Osteoblast (primary cell): ENCODE measurements around the gene CA5A. TPM values are rescaled to one million over a fixed set of nuclear protein-coding genes. Genes with fewer than 3 reads are reported as not detected.
"Not testable (repeated sequence)": the region's sequence is repeated elsewhere in the genome, so short reads cannot be mapped to it uniquely, and the experiment has no call there.

Experiments used
- DNase-seq: peaks from one replicate; pipeline ENCODE4 v3.0.0; 2011; ENCODE audit warnings: low spot score, mixed read lengths; ENCODE audit not compliant: insufficient read length; ENCODE audit errors: missing footprints
- H2AFZ ChIP-seq: 2 replicates; pipeline ENCODE4 v1.6.0; 2011; ENCODE audit warnings: mild to moderate bottlenecking, low read length
- H3K27ac ChIP-seq: 2 replicates; pipeline ENCODE4 v1.5.1; 2011; ENCODE audit warnings: mild to moderate bottlenecking, low read depth, low read length, moderate library complexity
- H3K27me3 ChIP-seq: 2 replicates; pipeline ENCODE4 v1.6.0; 2012; ENCODE audit warnings: mild to moderate bottlenecking, control low read depth, inconsistent platforms, low read length, moderate library complexity; ENCODE audit not compliant: insufficient read depth
- H3K36me3 ChIP-seq: 2 replicates; pipeline ENCODE4 v1.5.1; 2011; ENCODE audit warnings: mild to moderate bottlenecking, low read length, control low read depth, moderate library complexity; ENCODE audit not compliant: insufficient read depth
- H3K4me1 ChIP-seq: 2 replicates; pipeline ENCODE4 v1.5.1; 2011; ENCODE audit warnings: mild to moderate bottlenecking, low read length, control low read depth, moderate library complexity; ENCODE audit not compliant: insufficient read depth
- H3K4me2 ChIP-seq: 2 replicates; pipeline ENCODE4 v1.6.0; 2011; ENCODE audit warnings: mild to moderate bottlenecking, low read length; ENCODE audit not compliant: insufficient read depth
- H3K4me3 ChIP-seq: fragments of 200-600 bp; sonication (generic); 3 replicates; pipeline ENCODE4 v1.5.1; 2012; ENCODE audit warnings: mild to moderate bottlenecking, low read length, inconsistent platforms; ENCODE audit not compliant: insufficient read depth
- H3K79me2 ChIP-seq: 2 replicates; pipeline ENCODE4 v1.6.0; 2012; ENCODE audit warnings: mild to moderate bottlenecking, low read length, control low read depth, inconsistent platforms; ENCODE audit not compliant: insufficient read depth
- H3K9me3 ChIP-seq: 2 replicates; pipeline ENCODE4 v1.5.1; 2011; ENCODE audit warnings: low read depth, low read length, control low read depth
- H4K20me1 ChIP-seq: 2 replicates; pipeline ENCODE4 v1.6.0; 2012; ENCODE audit warnings: mild to moderate bottlenecking, low read length, control low read depth; ENCODE audit not compliant: insufficient read depth
- total RNA-seq: library from RNA; depleted of rRNA; stranded (reverse); fragments of >200 nt; gene quantifications from 2 replicates; pipeline ENCODE4 v1.2.3, GENCODE V29; 2012
- TF ChIP-seq, protein P1 (sequence below): IDR thresholded peaks from 2 replicates; pipeline ENCODE4 v1.5.1; 2011; ENCODE audit warnings: mild to moderate bottlenecking, low read depth, low read length, moderate library complexity; ENCODE audit errors: extremely low read depth

CA5A gene
- total RNA-seq, 1 donor = not detected

DNA sequence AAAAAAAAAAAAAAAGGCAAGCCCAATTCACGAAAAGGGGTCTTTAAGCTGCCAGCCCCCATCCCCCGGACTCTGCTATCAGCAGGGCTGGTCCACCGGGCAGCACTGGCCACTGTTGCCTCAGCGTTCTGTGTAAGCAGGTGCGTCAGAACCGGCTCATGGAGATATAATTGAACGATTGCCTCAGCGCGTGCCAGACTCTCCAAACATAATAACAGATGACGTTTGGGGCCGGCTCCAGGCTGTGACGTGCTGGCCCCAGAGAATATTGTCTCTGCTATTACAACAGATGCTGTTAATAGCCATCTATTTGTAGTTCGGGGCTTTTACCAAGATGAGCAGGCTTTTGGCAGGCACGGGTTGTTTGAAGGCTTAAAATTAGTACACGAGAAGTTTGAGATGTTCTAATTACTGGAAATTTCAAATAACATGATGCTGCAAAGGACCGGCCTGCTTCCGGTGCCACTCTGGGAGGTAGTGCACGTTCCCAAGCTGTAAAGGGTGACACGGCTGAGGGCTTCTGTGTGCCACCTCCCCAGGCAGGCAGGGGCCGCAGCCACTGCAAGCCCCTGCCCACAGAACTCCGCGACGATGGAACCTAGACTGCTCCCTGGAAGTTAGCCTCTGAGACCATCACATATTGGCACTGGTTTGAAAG lies 25.1 kb downstream of the CA5A start:
- H3K79me2 ChIP-seq = not testable (repeated sequence)

GRCh38 chr16:87909203-87909935 lies 27.0 kb downstream of the CA5A start:
- H3K79me2 ChIP-seq, H3K9me3 ChIP-seq, H3K36me3 ChIP-seq, H3K27ac ChIP-seq, H2AFZ ChIP-seq, H3K4me3 ChIP-seq, H3K4me2 ChIP-seq, H3K27me3 ChIP-seq, H4K20me1 ChIP-seq: not testable (repeated sequence)
- peak; percentile 90 for DNase-seq
- H3K4me1 ChIP-seq = peaks cover 10% of the 10 kb centered on the region
- TF ChIP-seq, protein P1, sequence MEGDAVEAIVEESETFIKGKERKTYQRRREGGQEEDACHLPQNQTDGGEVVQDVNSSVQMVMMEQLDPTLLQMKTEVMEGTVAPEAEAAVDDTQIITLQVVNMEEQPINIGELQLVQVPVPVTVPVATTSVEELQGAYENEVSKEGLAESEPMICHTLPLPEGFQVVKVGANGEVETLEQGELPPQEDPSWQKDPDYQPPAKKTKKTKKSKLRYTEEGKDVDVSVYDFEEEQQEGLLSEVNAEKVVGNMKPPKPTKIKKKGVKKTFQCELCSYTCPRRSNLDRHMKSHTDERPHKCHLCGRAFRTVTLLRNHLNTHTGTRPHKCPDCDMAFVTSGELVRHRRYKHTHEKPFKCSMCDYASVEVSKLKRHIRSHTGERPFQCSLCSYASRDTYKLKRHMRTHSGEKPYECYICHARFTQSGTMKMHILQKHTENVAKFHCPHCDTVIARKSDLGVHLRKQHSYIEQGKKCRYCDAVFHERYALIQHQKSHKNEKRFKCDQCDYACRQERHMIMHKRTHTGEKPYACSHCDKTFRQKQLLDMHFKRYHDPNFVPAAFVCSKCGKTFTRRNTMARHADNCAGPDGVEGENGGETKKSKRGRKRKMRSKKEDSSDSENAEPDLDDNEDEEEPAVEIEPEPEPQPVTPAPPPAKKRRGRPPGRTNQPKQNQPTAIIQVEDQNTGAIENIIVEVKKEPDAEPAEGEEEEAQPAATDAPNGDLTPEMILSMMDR = peak; percentile 72

More for the DNA sequence above, 25.1 kb downstream of the CA5A start:
- not testable (repeated sequence) for H3K4me3 ChIP-seq, H3K36me3 ChIP-seq, H3K9me3 ChIP-seq, H4K20me1 ChIP-seq, H3K27me3 ChIP-seq, H2AFZ ChIP-seq
- Histone ChIP-seq H3K27ac (peak overlapping the region; percentile 58), H3K4me1 (peaks cover 10% of the 10 kb centered on the region), H3K4me2 (peak overlapping the region; percentile 48)
- peak; percentile 92 for DNase-seq

GRCh38 chr16:87908101-87908500 lies 28.2 kb downstream of the CA5A start:
- H2AFZ ChIP-seq, H3K4me3 ChIP-seq, H3K79me2 ChIP-seq, H3K27ac ChIP-seq, H3K9me3 ChIP-seq, H3K36me3 ChIP-seq, H3K4me2 ChIP-seq, H4K20me1 ChIP-seq, DNase-seq, H3K27me3 ChIP-seq: not testable (repeated sequence)
- H3K4me1 ChIP-seq = peaks cover 10% of the 10 kb centered on the region

- not testable (repeated sequence) for DNase-seq, H3K79me2 ChIP-seq, H3K4me2 ChIP-seq, H3K4me1 ChIP-seq, H3K9me3 ChIP-seq, H3K4me3 ChIP-seq, H3K27me3 ChIP-seq, H2AFZ ChIP-seq, H3K36me3 ChIP-seq, H3K27ac ChIP-seq, H4K20me1 ChIP-seq
These were observed 30.8 kb downstream of the CA5A start for GRCh38 chr16:87905521-87905920.

- H3K79me2 ChIP-seq, H3K36me3 ChIP-seq, H4K20me1 ChIP-seq, H3K4me2 ChIP-seq, H3K9me3 ChIP-seq, H3K27me3 ChIP-seq, DNase-seq, H2AFZ ChIP-seq, H3K4me1 ChIP-seq, H3K27ac ChIP-seq, H3K4me3 ChIP-seq: not testable (repeated sequence)
These were observed 31.4 kb downstream of the CA5A start for GRCh38 chr16:87904963-87905362.

DNA sequence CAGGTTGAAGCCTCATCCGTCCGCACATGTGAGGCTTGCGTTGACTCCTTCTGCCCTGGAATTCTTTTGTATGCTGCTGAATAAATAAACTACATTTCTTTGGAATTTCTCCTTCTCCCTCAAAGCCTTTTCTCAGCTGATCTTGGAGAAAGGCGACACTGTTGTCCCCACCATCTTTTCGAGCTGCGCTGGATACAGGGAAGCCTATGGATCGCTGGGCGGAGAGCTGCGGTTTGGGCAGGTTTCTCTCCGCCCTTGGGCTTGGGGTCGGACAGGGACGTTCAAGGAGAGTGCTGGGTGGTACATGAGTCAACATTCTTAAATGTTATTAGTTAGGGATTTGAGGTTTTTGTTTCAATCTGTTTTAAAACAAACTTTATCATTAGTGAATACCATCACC lies 35.8 kb downstream of the CA5A start:
- H3K4me3 ChIP-seq, H3K27me3 ChIP-seq, H3K79me2 ChIP-seq, H3K27ac ChIP-seq, H3K36me3 ChIP-seq, H3K4me2 ChIP-seq, H3K4me1 ChIP-seq, H3K9me3 ChIP-seq, DNase-seq, H4K20me1 ChIP-seq, H2AFZ ChIP-seq: not testable (repeated sequence)
